ENCODE results near the gene RAB40C. TPM values are rescaled to one million over a fixed set of nuclear protein-coding genes. Genes with fewer than 3 reads are reported as not detected.
A peak's percentile ranks its signal among the peaks of the same experiment; 100 is the strongest.

Gene RAB40C
- total RNA-seq, 6 donors from 2014 or later, result 40.5 to 101 (median 61.5) TPM

GRCh38 chr16:678209-678857, 88.5 kb downstream of the RAB40C start:
- no peaks in the 10 kb centered on the region for H3K9me3 ChIP-seq
- no peak overlapping the region for H3K4me3 ChIP-seq
- DNase-seq (peak in 1 of 2 donors; percentile 78), ATAC-seq (ENCODE audit: low FRiP score in 2 of 2) (no peak)
- H3K27ac ChIP-seq, result peak overlapping the region in 1 of 4 donors; percentile 94
- H3K36me3 ChIP-seq, result peaks cover 9 to 29% (median 22%) of the 10 kb centered on the region in 4 donors
- H3K27me3 ChIP-seq, result no peaks in the 10 kb centered on the region
- H3K4me1 ChIP-seq, result peaks cover 38 to 72% (median 46%) of the 10 kb centered on the region in 4 donors
- WGBS, 2 donors, result 76 to 85% methylated on average over 7 to 13 of the region's 21 CpGs
- TF ChIP-seq EP300 (IDR thresholded peaks at IDR 0.05) (no peak), POLR2AphosphoS5 (IDR thresholded peaks at IDR 0.05) (no peak), CTCF (IDR thresholded peaks at IDR 0.05) (no peak), POLR2A (IDR thresholded peaks at IDR 0.05) (no peak)

Small RNA genes lying within 50 kb of the gene (small RNA-seq; reads per million reads assigned to genes)
- 0.12 to 0.72 (median 0.45) reads per million in 4 donors for gene MIR3176
- gene Z98883.1, result 0 to 0.11 (median 0) reads per million in 4 donors

Other genes with a start within 250 kb of the RAB40C start
- gene AXIN1, start 237.3 kb upstream of the RAB40C start, total RNA-seq, result 10 to 100 TPM; 26.8 to 45.9 (median 31.9) TPM
- 10 to 100 TPM; 48.8 to 83.9 (median 58.4) TPM for gene MRPL28, start 219.5 kb upstream of the RAB40C start, total RNA-seq
- gene PGAP6, start 208.1 kb upstream of the RAB40C start, total RNA-seq, result 100 to 1,000 TPM in 3 of 6 donors, 10 to 100 TPM in 3; 27.9 to 150 (median 96.4) TPM
- gene NME4, start 192.9 kb upstream of the RAB40C start, total RNA-seq, result 10 to 100 TPM; 22.1 to 57.6 (median 41.8) TPM
- gene DECR2, start 188.2 kb upstream of the RAB40C start, total RNA-seq, result 10 to 100 TPM in 5 of 6 donors, 1 to 10 TPM in 1; 8.6 to 22.4 (median 14.6) TPM
- gene RAB11FIP3, start 164.4 kb upstream of the RAB40C start, total RNA-seq, result 10 to 100 TPM; 38.9 to 95.3 (median 43.8) TPM
- 10 to 100 TPM; 27.3 to 84.5 (median 66.1) TPM for gene CAPN15, start 62.4 kb upstream of the RAB40C start, total RNA-seq
- not detected for gene PRR35, start 29.7 kb upstream of the RAB40C start, total RNA-seq
- gene NHLRC4, start 23.1 kb upstream of the RAB40C start, total RNA-seq, result 1 to 10 TPM; 1.2 to 7.8 (median 3.3) TPM
- 100 to 1,000 TPM in 2 of 6 donors, 10 to 100 TPM in 4; 42.7 to 153 (median 79.6) TPM for gene PIGQ, start 20.1 kb upstream of the RAB40C start, total RNA-seq
- gene WFIKKN1, start 40.9 kb downstream of the RAB40C start, total RNA-seq, result 10 to 100 TPM in 1 of 6 donors, 1 to 10 TPM in 5; 1.7 to 16.8 (median 5.8) TPM
- gene METTL26, start 46.2 kb downstream of the RAB40C start, total RNA-seq, result 100 to 1,000 TPM in 4 of 6 donors, 10 to 100 TPM in 2; 69.5 to 210 (median 111) TPM
- 10 to 100 TPM; 34.9 to 85.7 (median 53.3) TPM for gene MCRIP2, start 51.8 kb downstream of the RAB40C start, total RNA-seq
- 100 to 1,000 TPM in 1 of 6 donors, 10 to 100 TPM in 5; 18.8 to 174 (median 34.1) TPM for gene WDR90, start 59.3 kb downstream of the RAB40C start, total RNA-seq
- 100 to 1,000 TPM in 4 of 6 donors, 10 to 100 TPM in 2; 53.0 to 535 (median 107) TPM for gene RHOT2, start 78.1 kb downstream of the RAB40C start, total RNA-seq
- gene RHBDL1, start 85.6 kb downstream of the RAB40C start, total RNA-seq, result 1 to 10 TPM in 2 of 6 donors, under 1 TPM in 3, not detected in 1; 0.59 to 2.1 (median 0.76) TPM
- 100 to 1,000 TPM; 101 to 186 (median 118) TPM for gene STUB1, start 90.3 kb downstream of the RAB40C start, total RNA-seq
- gene JMJD8, start 94.3 kb downstream of the RAB40C start, total RNA-seq, result 100 to 1,000 TPM in 1 of 6 donors, 10 to 100 TPM in 5; 60.0 to 109 (median 65.5) TPM
- gene WDR24, start 100.3 kb downstream of the RAB40C start, total RNA-seq, result 10 to 100 TPM in 5 of 6 donors, 1 to 10 TPM in 1; 8.3 to 20.6 (median 14.3) TPM
- gene FBXL16, start 115.7 kb downstream of the RAB40C start, total RNA-seq, result 1 to 10 TPM; 1.0 to 8.1 (median 4.1) TPM
- 10 to 100 TPM; 22.0 to 56.0 (median 40.8) TPM for gene METRN, start 125.1 kb downstream of the RAB40C start, total RNA-seq
- 10 to 100 TPM; 38.7 to 69.7 (median 55.7) TPM for gene ANTKMT, start 131.1 kb downstream of the RAB40C start, total RNA-seq
- gene CCDC78, start 136.4 kb downstream of the RAB40C start, total RNA-seq, result 10 to 100 TPM in 5 of 6 donors, 1 to 10 TPM in 1; 3.5 to 69.1 (median 23.3) TPM
- 10 to 100 TPM in 5 of 6 donors, 1 to 10 TPM in 1; 4.0 to 43.0 (median 13.5) TPM for gene HAGHL, start 137.0 kb downstream of the RAB40C start, total RNA-seq
- 10 to 100 TPM; 27.8 to 96.4 (median 33.1) TPM for gene CIAO3, start 150.9 kb downstream of the RAB40C start, total RNA-seq
- gene MSLN, start 170.7 kb downstream of the RAB40C start, total RNA-seq, result 100 to 1,000 TPM in 4 of 6 donors, 10 to 100 TPM in 2; 47.8 to 275 (median 121) TPM
- gene RPUSD1, start 198.3 kb downstream of the RAB40C start, total RNA-seq, result 10 to 100 TPM; 14.5 to 43.0 (median 20.8) TPM
- 10 to 100 TPM in 4 of 6 donors, 1 to 10 TPM in 2; 4.1 to 39.8 (median 17.9) TPM for gene CHTF18, start 198.6 kb downstream of the RAB40C start, total RNA-seq
- gene GNG13, start 210.7 kb downstream of the RAB40C start, total RNA-seq, result not detected